Measurements from ENCODE around the gene TMEM120B.
"Not testable (repeated sequence)": the region's sequence is repeated elsewhere in the genome, so short reads cannot be mapped to it uniquely, and the experiment has no call there.

Gene TMEM120B

GRCh38 chr12:121676190-121676589 is 36.4 kb upstream of the TMEM120B start:
- CTCF ChIA-PET, result interaction anchor here (1.3 kb wide), 1 partner anchor 53 kb away, joined by 3 read pairs; no protein-coding TSS in a partner anchor
- POLR2A ChIA-PET, result no interaction called here
- DNase-seq (ENCODE audit: low read depth, low spot score), result no peak
- no peak overlapping the region for H3K4me3 ChIP-seq (ENCODE audit: low read depth, low read length)
- TF ChIP-seq CTCF (IDR thresholded peaks at IDR 0.05; ENCODE audit: insufficient read depth, low read length, missing control alignments), result no peak

DNA sequence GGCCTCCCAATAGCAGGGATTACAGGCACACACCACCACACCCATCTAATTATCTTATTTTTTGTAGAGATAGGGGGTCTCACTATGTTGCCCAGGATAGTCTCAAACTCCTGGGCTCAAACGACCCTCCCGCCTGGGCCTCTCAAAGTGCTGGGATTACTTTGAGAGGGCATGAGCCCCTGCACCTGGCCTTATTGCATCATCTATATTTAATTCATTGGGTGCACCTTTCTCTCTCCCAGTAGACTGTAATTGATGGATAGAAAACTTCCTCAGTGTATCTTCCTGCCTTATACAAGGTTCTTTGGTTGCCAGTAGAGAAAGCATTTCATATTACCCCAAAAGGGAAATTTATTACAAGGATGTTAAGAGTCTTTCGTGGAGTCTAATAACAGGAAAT is 34.2 kb upstream of the TMEM120B start:
- H3K4me3 ChIP-seq (ENCODE audit: low read depth, low read length), result no peak overlapping the region
- ChIA-PET CTCF (interaction anchor here (0.9 to 13.4 kb wide), 5 partner anchors 9 to 199 kb away, joined by 5 to 283 read pairs (median 6); partner anchors contain the start of gene MORN3), POLR2A (no interaction called here)
- TF ChIP-seq CTCF (IDR thresholded peaks at IDR 0.05; ENCODE audit: insufficient read depth, low read length, missing control alignments), result no peak
- no peak for DNase-seq (ENCODE audit: low read depth, low spot score)

GRCh38 chr12:121678716-121679300 is 33.7 kb upstream of the TMEM120B start:
- CTCF ChIA-PET, result interaction anchor here (0.9 to 13.4 kb wide), 6 partner anchors 9 to 236 kb away, joined by 3 to 283 read pairs (median 6); partner anchors contain the start of gene MORN3
- TF ChIP-seq CTCF (IDR thresholded peaks at IDR 0.05; ENCODE audit: insufficient read depth, low read length, missing control alignments), result no peak
- POLR2A ChIA-PET, result no interaction called here
- no peak overlapping the region for H3K4me3 ChIP-seq (ENCODE audit: low read depth, low read length)
- DNase-seq (ENCODE audit: low read depth, low spot score), result no peak

- CTCF ChIA-PET, result interaction anchor here (1.0 to 13.4 kb wide), 8 partner anchors 9 to 237 kb away, joined by 3 to 283 read pairs (median 5); partner anchors contain the start of genes MORN3 and RHOF
- H3K4me3 ChIP-seq (ENCODE audit: low read depth, low read length); DNase-seq (ENCODE audit: low read depth, low spot score); POLR2A ChIA-PET: not testable (repeated sequence)
Measured at GRCh38 chr12:121679661-121680197, 32.8 kb upstream of the TMEM120B start.

GRCh38 chr12:121688966-121689365 is 23.6 kb upstream of the TMEM120B start:
- TF ChIP-seq CTCF (IDR thresholded peaks at IDR 0.05; ENCODE audit: insufficient read depth, low read length, missing control alignments), result no peak
- no peak for DNase-seq (ENCODE audit: low read depth, low spot score)
- H3K4me3 ChIP-seq (ENCODE audit: low read depth, low read length), result no peak overlapping the region
- CTCF ChIA-PET, result interaction anchor here (0.7 to 17.5 kb wide), 6 partner anchors 87 to 191 kb away, joined by 3 to 229 read pairs (median 60); partner anchors contain the start of gene RHOF
- POLR2A ChIA-PET, result no interaction called here

- TF ChIP-seq CTCF (IDR thresholded peaks at IDR 0.05; ENCODE audit: insufficient read depth, low read length, missing control alignments), result no peak
- DNase-seq (ENCODE audit: low read depth, low spot score), result no peak
- ChIA-PET CTCF (interaction anchor here (0.7 to 17.5 kb wide), 7 partner anchors 12 to 191 kb away, joined by 3 to 229 read pairs (median 3); partner anchors contain the start of gene RHOF), POLR2A (no interaction called here)
- H3K4me3 ChIP-seq (ENCODE audit: low read depth, low read length), result no peak overlapping the region
Measured at GRCh38 chr12:121689430-121689829, 23.1 kb upstream of the TMEM120B start.

- POLR2A ChIA-PET; DNase-seq (ENCODE audit: low read depth, low spot score); H3K4me3 ChIP-seq (ENCODE audit: low read depth, low read length): not testable (repeated sequence)
- CTCF ChIA-PET, result interaction anchor here (1.1 to 17.5 kb wide), 6 partner anchors 9 to 140 kb away, joined by 3 to 229 read pairs (median 24); partner anchors contain the start of gene RHOF
Measured at GRCh38 chr12:121692744-121693143, 19.8 kb upstream of the TMEM120B start.

Measured in AG04449 (cell line).